Amygdala (tissue), 56 donors: ENCODE data around the gene SMG1.
"Not testable (repeated sequence)": the region's sequence is repeated elsewhere in the genome, so short reads cannot be mapped to it uniquely, and the experiment has no call there.

Experiments used
- DNase-seq, 56 donors: peaks; one replicate each; lab custom pipeline; 2025; lab: John Stamatoyannopoulos, UW

SMG1 gene

DNA sequence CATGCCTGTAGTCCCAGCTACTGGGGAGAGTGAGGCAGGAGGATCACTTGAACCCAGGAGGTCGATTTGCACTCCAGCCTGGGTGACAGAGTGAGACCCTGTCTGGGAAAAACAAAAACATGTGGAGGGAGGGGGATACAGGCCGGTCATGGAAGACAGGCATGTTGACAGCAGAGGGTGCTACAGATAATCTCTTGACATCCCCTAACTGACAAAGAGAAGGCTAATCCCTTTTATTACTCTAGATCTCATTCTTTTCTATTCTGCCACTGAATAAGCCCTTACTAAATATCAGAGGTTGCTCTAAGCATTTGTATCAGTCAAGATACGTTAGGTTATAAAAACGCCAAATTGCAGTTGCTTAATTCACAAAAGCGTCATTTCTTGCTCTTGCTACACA lies 149.9 kb downstream of the SMG1 start:
- DNase-seq: not testable (repeated sequence)

DNA sequence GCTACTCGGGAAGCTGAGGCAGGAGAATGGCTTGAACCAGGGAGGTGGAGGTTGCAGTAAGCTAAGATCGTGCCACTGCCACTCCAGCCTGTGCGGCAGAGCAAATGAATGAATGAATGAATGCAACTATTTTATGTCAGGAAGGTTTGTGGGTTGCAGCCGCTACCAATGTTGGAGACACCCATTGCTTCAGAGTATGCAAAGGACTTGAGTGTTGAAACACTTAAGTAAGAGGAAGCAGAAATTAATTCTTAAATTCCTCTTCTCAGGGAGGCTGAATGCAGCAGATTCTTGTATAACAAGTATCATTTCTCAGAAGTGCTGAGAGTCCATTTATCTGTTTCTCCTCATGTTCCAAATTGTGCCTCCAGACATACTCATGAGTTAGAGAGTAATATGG lies 151.6 kb downstream of the SMG1 start:
- DNase-seq: not testable (repeated sequence)

DNA sequence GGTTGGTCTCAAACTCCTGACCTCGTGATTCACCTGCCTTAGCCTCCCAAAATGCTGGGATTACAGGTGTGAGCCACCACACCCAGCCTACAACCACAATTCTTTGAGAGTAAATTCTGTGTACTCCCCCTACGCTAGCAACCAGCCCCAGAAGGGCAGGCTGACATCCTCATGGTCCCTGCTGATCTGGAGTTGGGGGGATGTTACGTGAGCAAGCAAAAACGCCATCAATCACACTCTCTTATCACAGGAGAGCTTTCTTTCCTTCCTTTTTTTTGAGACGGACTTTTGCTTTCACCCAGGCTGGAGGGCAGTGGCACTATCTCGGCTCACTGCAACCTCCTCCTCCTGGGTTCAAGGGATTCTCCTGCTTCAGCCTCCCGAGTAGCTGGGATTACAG lies 154.0 kb downstream of the SMG1 start:
- not testable (repeated sequence) for DNase-seq

DNA sequence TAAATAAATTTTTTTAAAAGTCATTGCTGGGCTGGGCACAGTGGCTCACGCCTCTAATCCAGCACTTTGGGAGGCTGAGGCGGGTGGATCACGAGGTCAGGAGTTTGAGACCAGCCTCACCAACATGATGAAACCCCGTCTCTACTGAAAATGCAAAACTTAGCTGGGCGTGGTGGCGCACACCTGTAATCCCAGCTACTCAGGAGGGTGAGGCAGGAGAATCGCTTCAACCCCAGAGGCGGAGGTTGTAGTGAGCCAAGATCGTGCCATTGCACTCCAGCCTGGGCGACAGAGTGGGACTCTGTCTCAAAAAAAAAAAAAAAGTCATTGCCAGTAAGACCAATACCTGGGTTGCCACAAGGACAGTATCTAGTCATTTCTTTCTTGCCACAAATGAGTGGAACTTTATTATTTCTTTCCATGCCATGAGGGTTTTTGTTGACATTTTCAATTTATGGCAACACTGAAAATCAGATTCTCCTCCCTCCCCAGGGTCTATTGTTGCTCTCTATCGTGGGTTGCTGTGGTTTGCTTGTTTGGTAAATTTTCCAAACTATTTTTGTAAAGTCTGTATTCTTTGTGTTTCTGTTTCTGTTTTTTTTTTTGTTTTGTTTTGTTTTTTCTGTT lies 155.8 kb downstream of the SMG1 start:
- DNase-seq: not testable (repeated sequence)

DNA sequence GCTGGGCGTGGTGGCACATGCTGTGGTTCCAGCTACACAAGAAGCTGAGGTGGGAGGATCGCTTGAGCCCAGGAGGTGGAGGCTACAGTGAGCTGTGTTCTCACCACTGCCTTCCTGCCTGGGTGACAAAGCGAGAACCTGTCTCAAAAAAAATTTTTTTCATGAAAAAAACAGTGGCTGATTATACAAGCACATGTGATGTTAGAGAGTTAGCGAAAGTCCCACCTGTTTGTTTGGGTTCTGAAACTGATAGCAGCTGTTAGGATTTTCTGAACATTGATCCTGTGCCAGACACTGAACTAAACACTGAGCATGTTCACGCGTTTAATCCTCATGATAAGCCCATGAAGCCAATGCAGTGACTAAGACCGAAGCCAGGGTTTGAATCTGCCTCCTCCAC lies 159.0 kb downstream of the SMG1 start:
- DNase-seq: not testable (repeated sequence)

DNA sequence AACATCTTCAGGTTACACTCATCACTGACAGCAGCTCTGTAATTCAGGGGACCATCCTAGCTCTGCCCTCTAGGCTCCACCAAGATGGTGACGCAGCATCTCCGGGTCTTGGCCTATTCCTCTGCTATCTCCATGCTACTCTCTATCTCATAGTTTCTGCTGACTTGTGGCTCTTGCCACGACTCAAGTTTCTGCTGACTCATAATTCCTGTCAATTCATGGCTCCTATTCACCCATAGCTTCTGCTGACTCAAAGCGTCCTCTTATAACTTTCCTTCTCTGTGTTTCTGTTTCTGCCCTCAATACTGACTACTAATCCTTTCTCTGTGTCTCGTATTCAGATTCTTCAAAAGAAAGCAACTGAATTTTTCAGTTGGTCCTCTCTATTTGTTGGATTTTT lies 163.5 kb downstream of the SMG1 start:
- DNase-seq: not testable (repeated sequence)

DNA sequence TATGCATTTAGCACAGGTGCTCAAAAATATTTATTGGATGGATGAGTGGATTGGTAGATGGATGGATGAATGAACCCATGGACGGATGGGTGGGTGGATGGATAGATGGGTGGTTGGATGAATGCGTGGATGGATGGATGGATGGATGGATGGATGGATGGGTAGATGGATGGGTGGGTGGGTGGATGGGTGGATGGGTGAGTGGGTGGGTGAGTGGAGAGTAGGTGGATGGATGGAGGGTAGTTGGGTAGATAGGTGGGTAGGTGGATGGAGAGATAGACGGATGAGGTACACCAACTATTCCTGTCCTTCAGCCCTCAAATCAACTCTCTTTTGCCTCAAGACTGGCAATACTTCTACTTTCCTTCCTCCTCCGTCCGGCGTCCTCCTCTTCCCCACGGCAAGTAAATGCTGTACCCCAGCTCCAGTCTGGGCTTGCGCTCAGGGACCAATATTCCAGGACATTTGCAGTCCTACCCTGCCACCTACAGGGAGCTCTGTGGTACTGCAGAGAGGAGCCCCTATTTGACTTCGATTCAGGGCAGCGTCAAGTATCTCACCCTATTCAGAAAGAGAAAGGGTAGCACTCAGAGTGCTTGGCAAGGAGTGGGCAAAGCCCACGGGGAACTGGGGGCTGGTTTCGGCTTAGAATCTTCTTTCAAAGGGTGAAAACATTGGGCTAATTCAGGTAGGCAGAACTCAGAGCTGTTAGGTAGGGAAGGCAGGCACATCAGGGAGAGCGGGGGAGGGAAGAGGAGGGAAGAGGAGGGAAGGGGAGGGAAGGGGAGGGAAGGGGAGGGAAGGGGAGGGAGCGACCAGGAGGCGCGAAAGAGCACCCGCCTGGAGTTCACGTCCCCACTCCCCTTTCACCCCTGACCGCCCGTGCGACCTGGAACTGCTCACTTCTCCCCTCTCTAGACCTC lies 166.3 kb downstream of the SMG1 start:
- DNase-seq: peak in 31 of 56 donors; percentile 0 to 77 (median 9)

DNA sequence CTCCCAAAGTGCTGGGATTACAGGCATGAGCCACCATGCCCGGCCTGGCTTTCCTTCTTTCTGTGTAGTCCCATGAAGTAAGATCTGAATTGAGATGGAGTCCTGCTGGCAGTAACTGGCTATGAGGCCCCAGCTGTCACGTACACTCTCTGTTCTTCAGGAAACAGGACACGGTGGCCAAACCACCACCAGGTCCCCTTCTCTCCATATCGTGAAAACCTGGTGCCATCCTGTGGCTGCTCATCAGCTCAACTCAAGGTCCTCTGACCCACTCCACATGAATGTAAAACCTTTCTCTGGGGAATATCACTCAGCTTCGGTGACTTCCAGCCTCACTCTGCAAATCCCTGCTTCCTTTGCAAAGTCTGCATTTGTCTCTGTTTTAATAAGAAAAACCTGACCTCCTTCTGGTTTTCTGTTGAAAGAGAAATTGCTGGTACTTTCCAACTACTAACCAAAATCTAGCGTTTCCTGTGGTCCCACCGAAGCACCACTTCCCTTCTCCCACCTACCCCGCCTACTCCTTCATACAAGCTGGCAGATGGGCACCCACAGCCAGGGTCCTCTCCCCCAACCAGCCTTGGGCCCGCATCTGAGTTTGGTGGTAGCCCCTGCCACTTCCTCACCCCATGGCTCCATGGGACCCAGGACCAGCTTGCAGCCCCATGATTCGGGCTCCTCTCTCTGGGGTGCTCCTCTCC lies 168.1 kb downstream of the SMG1 start:
- not testable (repeated sequence) for DNase-seq

DNA sequence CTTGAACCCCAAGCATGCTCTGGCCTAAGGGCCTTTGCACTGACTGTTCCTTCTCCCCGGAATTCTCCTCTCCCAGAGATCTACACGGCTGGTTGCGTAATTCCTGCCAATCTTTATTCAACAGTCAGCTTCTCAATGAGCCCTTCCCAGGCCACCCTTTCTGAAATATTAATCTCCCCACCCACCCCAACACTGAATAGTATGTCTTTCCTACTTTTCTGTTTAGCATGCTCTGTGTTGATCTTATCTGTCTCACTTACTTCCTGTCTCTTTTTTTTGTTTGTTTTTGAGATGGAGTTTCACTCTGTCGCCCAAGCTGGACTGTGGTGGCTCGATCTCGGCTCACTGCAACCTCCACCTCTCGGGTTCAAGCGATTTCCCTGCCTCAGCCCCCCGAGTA lies 169.6 kb downstream of the SMG1 start:
- not testable (repeated sequence) for DNase-seq
